HFFc6 (cell line): ENCODE data around the gene PLD3. TPM values are rescaled to one million over a fixed set of nuclear protein-coding genes. Genes with fewer than 3 reads are reported as not detected.
A peak's percentile ranks its signal among the peaks of the same experiment; 100 is the strongest.

Experiments used
- DNase-seq: peaks from one replicate; pipeline ENCODE4 v3.0.0-alpha.2; 2018
- H3K27ac Mint-ChIP-seq: 2 replicates; pipeline ENCODE4 v1.8.0; 2020; ENCODE audit warnings: mild to moderate bottlenecking, mixed read lengths
- H3K27me3 Mint-ChIP-seq: 2 replicates; pipeline ENCODE4 v1.8.0; 2021; ENCODE audit warnings: mild to moderate bottlenecking, moderate library complexity, mixed read lengths; ENCODE audit not compliant: insufficient read depth
- H3K36me3 Mint-ChIP-seq: 2 replicates; pipeline ENCODE4 v1.8.0; 2021; ENCODE audit warnings: low read depth, mixed read lengths
- H3K4me1 Mint-ChIP-seq: 2 replicates; pipeline ENCODE4 v1.8.0; 2020; ENCODE audit warnings: low read depth, mixed read lengths
- H3K4me3 Mint-ChIP-seq: 2 replicates; pipeline ENCODE4 v1.8.0; 2020; ENCODE audit warnings: mild to moderate bottlenecking, moderate library complexity, mixed read lengths
- H3K9me3 Mint-ChIP-seq: 2 replicates; pipeline ENCODE4 v1.8.0; 2020; ENCODE audit warnings: mild to moderate bottlenecking, mixed read lengths
- CTCF ChIP-seq: fragments of 200-600 bp; sonication (generic); IDR thresholded peaks from 2 replicates; pipeline ENCODE4 v1.5.0; 2021; ENCODE audit warnings: antibody characterized with exemption, mild to moderate bottlenecking
- total RNA-seq, 6 experiments: library from RNA; stranded (reverse); fragmentation: NEBNext Ultra II Directional; extraction: Animal tissue kit (Norgen Biotek cat#: 25700); gene quantifications; 2 replicates in 1 of 6; 3 replicates in 5 of 6; pipeline ENCODE4 v1.2.3, GENCODE V29; 2021

The PLD3 gene
- total RNA-seq, 6 experiments from 2014 or later: 141 to 211 (median 152) TPM

- peaks cover 12% of the 10 kb centered on the region for H3K4me1 Mint-ChIP-seq
- peaks cover 4% of the 10 kb centered on the region for H3K27me3 Mint-ChIP-seq
- H3K9me3 Mint-ChIP-seq: no peaks in the 10 kb centered on the region
- no peak for TF ChIP-seq CTCF
- no peak within 1 kb of the TSS for H3K27ac Mint-ChIP-seq
- no peak for DNase-seq
- no peaks in the 10 kb centered on the region for H3K36me3 Mint-ChIP-seq
- H3K4me3 Mint-ChIP-seq: no peak within 1 kb of the TSS
Observed at GRCh38 chr19:40413291-40413845, 64.9 kb downstream of the PLD3 start, which contains the start of gene PRX. Gene PRX (minus strand): TSS chr19:40413378. CDS start chr19:40407932, 5,446 bp downstream.

- H3K4me3 Mint-ChIP-seq: no peak overlapping the region
- H3K27ac Mint-ChIP-seq: no peak overlapping the region
- peaks cover 12% of the 10 kb centered on the region for H3K4me1 Mint-ChIP-seq
- peaks cover 4% of the 10 kb centered on the region for H3K27me3 Mint-ChIP-seq
- H3K36me3 Mint-ChIP-seq: no peaks in the 10 kb centered on the region
- DNase-seq: no peak
- no peaks in the 10 kb centered on the region for H3K9me3 Mint-ChIP-seq
- TF ChIP-seq CTCF: no peak
Observed at GRCh38 chr19:40414542-40415535, 66.3 kb downstream of the PLD3 start.

- Mint-ChIP-seq H3K36me3 (no peaks in the 10 kb centered on the region), H3K27ac (no peak overlapping the region), H3K4me1 (peaks cover 12% of the 10 kb centered on the region), H3K9me3 (no peaks in the 10 kb centered on the region), H3K4me3 (no peak overlapping the region), H3K27me3 (peaks cover 4% of the 10 kb centered on the region)
- DNase-seq: no peak
- TF ChIP-seq CTCF: no peak
Observed at GRCh38 chr19:40415768-40416167, 67.3 kb downstream of the PLD3 start.

GRCh38 chr19:40416918-40417642, 68.6 kb downstream of the PLD3 start:
- peak overlapping the region; percentile 34 for H3K27ac Mint-ChIP-seq
- DNase-seq: no peak
- no peaks in the 10 kb centered on the region for H3K36me3 Mint-ChIP-seq
- peaks cover 4% of the 10 kb centered on the region for H3K27me3 Mint-ChIP-seq
- H3K4me1 Mint-ChIP-seq: peaks cover 16% of the 10 kb centered on the region
- H3K4me3 Mint-ChIP-seq: peak overlapping the region; percentile 4; the same call in 1 of the 2 replicates
- no peaks in the 10 kb centered on the region for H3K9me3 Mint-ChIP-seq
- no peak for TF ChIP-seq CTCF

- H3K9me3 Mint-ChIP-seq: no peaks in the 10 kb centered on the region
- peak overlapping the region; percentile 34; the same call in 1 of the 2 replicates for H3K27ac Mint-ChIP-seq
- peaks cover 4% of the 10 kb centered on the region for H3K27me3 Mint-ChIP-seq
- H3K4me3 Mint-ChIP-seq: no peak overlapping the region
- no peak for TF ChIP-seq CTCF
- peaks cover 21% of the 10 kb centered on the region for H3K4me1 Mint-ChIP-seq
- no peak for DNase-seq
- 0 out of 2 replicates have a peak, but pooled peaks cover 4% of the 10 kb centered on the region for H3K36me3 Mint-ChIP-seq
Observed at GRCh38 chr19:40417643-40417981, 69.1 kb downstream of the PLD3 start.
